Endothelial cell (in vitro differentiated cells): ENCODE data around the gene CDH6. TPM values are rescaled to one million over a fixed set of nuclear protein-coding genes. Genes with fewer than 3 reads are reported as not detected.

Source experiments
- DNase-seq: peaks from one replicate; pipeline ENCODE4 v3.0.0; 2021; ENCODE audit warnings: low spot score
- H3K27ac Mint-ChIP-seq: one replicate; pipeline ENCODE4 v1.8.0; 2021; ENCODE audit warnings: mixed read lengths, inconsistent platforms; ENCODE audit not compliant: unreplicated experiment
- H3K27me3 Mint-ChIP-seq: one replicate; pipeline ENCODE4 v1.8.0; 2021; ENCODE audit warnings: mild to moderate bottlenecking, moderate library complexity, mixed read lengths, inconsistent platforms; ENCODE audit not compliant: unreplicated experiment
- H3K36me3 Mint-ChIP-seq: one replicate; pipeline ENCODE4 v1.8.0; 2021; ENCODE audit warnings: mild to moderate bottlenecking, low read depth, mixed read lengths, inconsistent platforms; ENCODE audit not compliant: unreplicated experiment
- H3K4me1 Mint-ChIP-seq: one replicate; pipeline ENCODE4 v1.8.0; 2021; ENCODE audit warnings: mild to moderate bottlenecking, mixed read lengths, inconsistent platforms; ENCODE audit not compliant: unreplicated experiment
- H3K4me3 Mint-ChIP-seq: one replicate; pipeline ENCODE4 v1.8.0; 2021; ENCODE audit warnings: mild to moderate bottlenecking, mixed read lengths, inconsistent platforms; ENCODE audit not compliant: unreplicated experiment
- H3K9me3 Mint-ChIP-seq: one replicate; pipeline ENCODE4 v1.8.0; 2021; ENCODE audit warnings: mixed read lengths, inconsistent platforms; ENCODE audit not compliant: unreplicated experiment
- CTCF ChIP-seq: fragments of 200-600 bp; sonication (generic); IDR thresholded peaks from one replicate; pipeline ENCODE4 v1.5.0; 2021; ENCODE audit warnings: antibody characterized with exemption; ENCODE audit not compliant: unreplicated experiment
- total RNA-seq: library from RNA; stranded (reverse); fragmentation: NEBNext Ultra II Directional; extraction: Animal tissue kit (Norgen Biotek cat#: 25700); gene quantifications from one replicate; pipeline ENCODE4 v1.2.1, GENCODE V29; 2021; ENCODE audit not compliant: unreplicated experiment

The CDH6 gene
- total RNA-seq, 1 donor from 2014 or later, result 0.15 TPM

- H3K27me3 Mint-ChIP-seq, result no peaks in the 10 kb centered on the region
- DNase-seq, result no peak
- no peaks in the 10 kb centered on the region for H3K4me1 Mint-ChIP-seq
- H3K9me3 Mint-ChIP-seq, result no peaks in the 10 kb centered on the region
- TF ChIP-seq CTCF, result no peak
- no peak overlapping the region for H3K27ac Mint-ChIP-seq
- no peaks in the 10 kb centered on the region for H3K36me3 Mint-ChIP-seq
- H3K4me3 Mint-ChIP-seq, result no peak overlapping the region
These were observed 95.9 kb downstream of the CDH6 start for GRCh38 chr5:31289429-31289828.

- no peak overlapping the region for H3K27ac Mint-ChIP-seq
- no peak for TF ChIP-seq CTCF
- H3K9me3 Mint-ChIP-seq, result no peaks in the 10 kb centered on the region
- no peak overlapping the region for H3K4me3 Mint-ChIP-seq
- no peaks in the 10 kb centered on the region for H3K4me1 Mint-ChIP-seq
- peak; percentile 15 for DNase-seq
- H3K36me3 Mint-ChIP-seq, result no peaks in the 10 kb centered on the region
- no peaks in the 10 kb centered on the region for H3K27me3 Mint-ChIP-seq
These were observed 97.9 kb downstream of the CDH6 start for GRCh38 chr5:31291323-31291854.

- no peak overlapping the region for H3K4me3 Mint-ChIP-seq
- no peaks in the 10 kb centered on the region for H3K9me3 Mint-ChIP-seq
- DNase-seq, result no peak
- TF ChIP-seq CTCF, result no peak
- H3K27me3 Mint-ChIP-seq, result peaks cover 2% of the 10 kb centered on the region
- no peaks in the 10 kb centered on the region for H3K4me1 Mint-ChIP-seq
- no peaks in the 10 kb centered on the region for H3K36me3 Mint-ChIP-seq
- H3K27ac Mint-ChIP-seq, result no peak overlapping the region
These were observed 107.0 kb downstream of the CDH6 start for GRCh38 chr5:31300501-31300900.

- TF ChIP-seq CTCF, result no peak
- H3K4me1 Mint-ChIP-seq, result no peaks in the 10 kb centered on the region
- no peaks in the 10 kb centered on the region for H3K36me3 Mint-ChIP-seq
- H3K27me3 Mint-ChIP-seq, result peaks cover 2% of the 10 kb centered on the region
- no peak overlapping the region for H3K4me3 Mint-ChIP-seq
- DNase-seq, result no peak
- no peak overlapping the region for H3K27ac Mint-ChIP-seq
- no peaks in the 10 kb centered on the region for H3K9me3 Mint-ChIP-seq
These were observed 108.3 kb downstream of the CDH6 start for GRCh38 chr5:31301833-31302232.

GRCh38 chr5:31303688-31304087, 110.2 kb downstream of the CDH6 start:
- no peak for TF ChIP-seq CTCF
- no peak for DNase-seq
- Mint-ChIP-seq H3K27me3 (peaks cover 2% of the 10 kb centered on the region), H3K4me3 (no peak overlapping the region), H3K36me3 (no peaks in the 10 kb centered on the region), H3K9me3 (no peaks in the 10 kb centered on the region), H3K27ac (no peak overlapping the region), H3K4me1 (no peaks in the 10 kb centered on the region)
